Body of pancreas (tissue), 4 donors: ENCODE results near the gene POFUT2. TPM values are rescaled to one million over a fixed set of nuclear protein-coding genes. Genes with fewer than 3 reads are reported as not detected.

Experiments
- ATAC-seq: fragments of 150-250 bp; one replicate; pipeline ENCODE4 v1.9.1; 2016
- DNase-seq, 4 donors: peaks; one replicate each; pipeline ENCODE4 v3.0.0-alpha.2; 2019
- H3K27ac ChIP-seq, 4 donors: fragments of 200-600 bp; sonication (generic); 1 replicate in 3 of 4; 2 replicates in 1 of 4; pipeline versions ENCODE4 v1.5.1 to v1.6.1; 2016 to 2019; ENCODE audit warnings: mild to moderate bottlenecking in 1 of 4, mixed read lengths in 1 of 4, moderate library complexity in 1 of 4
- H3K27me3 ChIP-seq, 2 donors: fragments of 200-600 bp; sonication (generic); one replicate each; pipeline ENCODE4 v1.6.0; 2016; ENCODE audit warnings: mild to moderate bottlenecking in 1 of 2
- H3K36me3 ChIP-seq, 2 donors: fragments of 200-600 bp; sonication (generic); replicated peaks in 1 of 2; 2 replicates each; pipeline ENCODE4 v1.5.1; 2016; ENCODE audit warnings: low read depth in 2 of 2; ENCODE audit not compliant: insufficient read depth in 1 of 2
- H3K4me1 ChIP-seq: fragments of 200-600 bp; sonication (generic); one replicate; pipeline ENCODE4 v1.6.0; 2016
- H3K4me3 ChIP-seq, 2 donors: fragments of 200-600 bp; sonication (generic); 1 replicate in 1 of 2; 2 replicates in 1 of 2; pipeline ENCODE4 v1.5.1; 2016 to 2019
- H3K9me3 ChIP-seq, 3 donors: fragments of 200-600 bp; sonication (generic); 1 replicate in 2 of 3; 2 replicates in 1 of 3; pipeline ENCODE4 v1.5.1; 2016
- POLR2A ChIP-seq, 3 donors: fragments of 450-650 bp; IDR thresholded peaks; one replicate each; pipeline ENCODE4 v1.6.1; 2016; ENCODE audit warnings: antibody characterized with exemption in 3 of 3, mild to moderate bottlenecking in 2 of 3
- WGBS, 2 donors: methylation state at CpG; one replicate each; pipeline ENCODE4 v1.1.5; 2017; 5-methylcytosine and 5-hydroxymethylcytosine counted together
- intact Hi-C: fragments of 100-400 bp; cut with DNase I; formaldehyde crosslinking; loops from one replicate; pipeline ENCODE4 v1.15.1; 2023
- total RNA-seq, 2 donors: library from RNA; depleted of rRNA; stranded (reverse); fragments of >200 nt; gene quantifications; one replicate each; pipeline ENCODE4 v1.1.0, GENCODE V29; 2016
- TF ChIP-seq, protein P1 (sequence below), 7 experiments: fragments of 450-650 bp in 4 of 7; fragments of 200-600 bp in 3 of 7; sonication (generic) in 3 of 7; IDR thresholded peaks; one replicate each; pipeline ENCODE4 v1.5.1; 2016 to 2019; ENCODE audit warnings: antibody characterized with exemption in 7 of 7

POFUT2 gene
- total RNA-seq, 2 donors from 2014 or later: 16.3 to 46.1 TPM

DNA sequence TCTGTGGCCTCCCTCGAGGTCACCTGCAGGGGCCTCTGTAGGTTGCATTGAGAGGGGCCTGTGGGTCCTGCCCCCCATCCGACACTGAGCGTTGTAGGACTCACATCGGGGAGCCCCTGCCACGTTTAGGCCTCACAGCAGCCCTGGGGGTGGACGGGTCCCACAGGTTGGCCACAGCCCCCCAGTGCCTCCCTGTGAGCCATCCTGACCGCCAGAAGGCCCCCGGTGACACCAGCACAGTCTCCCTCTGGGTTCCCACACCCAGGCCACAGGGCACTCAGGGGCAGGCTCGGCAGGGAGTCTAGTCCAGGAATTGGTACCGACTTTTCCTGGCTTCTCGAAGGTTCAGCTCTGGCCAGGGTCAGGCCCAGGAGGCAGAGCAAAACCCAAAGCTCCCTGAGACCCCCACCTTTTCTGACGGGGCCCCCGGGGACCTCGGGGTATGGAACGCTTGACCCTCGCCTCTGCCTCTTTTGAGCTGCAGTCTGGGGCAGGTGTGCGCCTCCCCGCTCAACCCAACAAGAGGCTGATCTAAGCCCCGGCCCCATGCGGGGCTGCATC is 13.9 kb upstream of the POFUT2 start:
- intact Hi-C loops: no loop called here
- 68 to 75% methylated on average over 4 to 19 of the region's 20 CpGs for WGBS, 2 donors
- H3K36me3 ChIP-seq: no peaks in the 10 kb centered on the region
- H3K9me3 ChIP-seq: no peaks in the 10 kb centered on the region
- TF ChIP-seq POLR2A (IDR thresholded peaks at IDR 0.05): no peak
- TF ChIP-seq, protein P1, sequence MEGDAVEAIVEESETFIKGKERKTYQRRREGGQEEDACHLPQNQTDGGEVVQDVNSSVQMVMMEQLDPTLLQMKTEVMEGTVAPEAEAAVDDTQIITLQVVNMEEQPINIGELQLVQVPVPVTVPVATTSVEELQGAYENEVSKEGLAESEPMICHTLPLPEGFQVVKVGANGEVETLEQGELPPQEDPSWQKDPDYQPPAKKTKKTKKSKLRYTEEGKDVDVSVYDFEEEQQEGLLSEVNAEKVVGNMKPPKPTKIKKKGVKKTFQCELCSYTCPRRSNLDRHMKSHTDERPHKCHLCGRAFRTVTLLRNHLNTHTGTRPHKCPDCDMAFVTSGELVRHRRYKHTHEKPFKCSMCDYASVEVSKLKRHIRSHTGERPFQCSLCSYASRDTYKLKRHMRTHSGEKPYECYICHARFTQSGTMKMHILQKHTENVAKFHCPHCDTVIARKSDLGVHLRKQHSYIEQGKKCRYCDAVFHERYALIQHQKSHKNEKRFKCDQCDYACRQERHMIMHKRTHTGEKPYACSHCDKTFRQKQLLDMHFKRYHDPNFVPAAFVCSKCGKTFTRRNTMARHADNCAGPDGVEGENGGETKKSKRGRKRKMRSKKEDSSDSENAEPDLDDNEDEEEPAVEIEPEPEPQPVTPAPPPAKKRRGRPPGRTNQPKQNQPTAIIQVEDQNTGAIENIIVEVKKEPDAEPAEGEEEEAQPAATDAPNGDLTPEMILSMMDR (IDR thresholded peaks at IDR 0.05): no peak
- H3K4me3 ChIP-seq: no peak overlapping the region
- H3K27ac ChIP-seq: peak overlapping the region in 3 of 4 donors; percentile 26 to 56 (median 51)
- H3K27me3 ChIP-seq: no peaks in the 10 kb centered on the region
- DNase-seq (peak in 1 of 4 donors; percentile 1), ATAC-seq (no peak)
- H3K4me1 ChIP-seq: peaks cover 23% of the 10 kb centered on the region

DNA sequence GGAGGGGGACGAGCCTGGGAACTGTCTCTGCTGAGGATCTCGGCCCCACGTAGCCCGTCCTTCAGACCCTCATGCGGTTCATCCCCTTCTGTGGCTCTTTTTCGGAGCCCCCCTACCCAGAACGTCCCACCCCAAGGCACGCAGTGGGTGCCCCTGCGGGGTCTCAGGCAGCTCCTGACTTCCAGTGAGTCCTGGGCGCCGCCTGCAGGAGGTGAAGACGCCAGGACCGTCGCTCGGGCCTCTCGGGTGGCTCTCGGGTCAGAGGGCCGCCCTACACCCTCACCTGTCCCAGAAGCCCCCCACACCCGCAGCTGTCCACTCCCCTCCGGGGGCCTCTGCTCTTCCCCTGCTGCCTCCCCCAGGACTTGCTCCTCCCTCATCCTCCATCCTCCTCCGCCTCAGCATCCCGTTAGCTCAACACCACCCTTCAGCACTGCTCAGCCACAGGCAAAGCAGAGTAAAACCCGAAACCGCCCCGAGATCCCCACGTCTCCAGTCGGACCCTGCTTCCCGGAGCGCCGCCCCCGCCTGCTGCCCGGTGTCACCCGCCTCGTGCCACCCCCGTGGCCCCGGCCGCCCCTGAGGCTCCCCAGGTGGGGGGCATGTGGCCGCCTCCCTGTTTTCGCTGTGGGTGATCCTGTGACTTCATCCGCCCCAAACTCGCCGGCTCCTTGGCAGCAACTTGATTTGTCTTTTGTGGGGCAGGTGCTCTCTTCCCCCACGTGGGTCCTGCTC is 13.3 kb upstream of the POFUT2 start:
- ATAC-seq (no peak), DNase-seq (peak in 2 of 4 donors; percentile 2 to 11)
- H3K4me1 ChIP-seq: peaks cover 17% of the 10 kb centered on the region
- TF ChIP-seq, protein P1 (IDR thresholded peaks at IDR 0.05): no peak
- H3K36me3 ChIP-seq: no peaks in the 10 kb centered on the region
- intact Hi-C loops: no loop called here
- WGBS, 2 donors: 72 to 74% methylated on average over 40 to 43 of the region's 43 CpGs
- H3K4me3 ChIP-seq: no peak overlapping the region
- H3K27ac ChIP-seq: peak overlapping the region in 3 of 4 donors; percentile 26 to 56 (median 51)
- no peaks in the 10 kb centered on the region for H3K27me3 ChIP-seq
- H3K9me3 ChIP-seq: no peaks in the 10 kb centered on the region

GRCh38 chr21:45299864-45300785 is 12.4 kb upstream of the POFUT2 start:
- intact Hi-C loops: loop anchor here (10.0 kb wide), 1 partner anchor 145 kb away; no protein-coding TSS in a partner anchor
- no peak overlapping the region for H3K4me3 ChIP-seq
- 70 to 76% methylated on average over 28 to 34 of the region's 34 CpGs for WGBS, 2 donors
- TF ChIP-seq POLR2A (IDR thresholded peaks at IDR 0.05): no peak
- H3K36me3 ChIP-seq: no peaks in the 10 kb centered on the region
- H3K9me3 ChIP-seq: no peaks in the 10 kb centered on the region
- H3K27ac ChIP-seq: peak overlapping the region in 1 of 4 donors; percentile 26
- peak in 1 of 4 donors; percentile 12 for DNase-seq
- H3K27me3 ChIP-seq: no peaks in the 10 kb centered on the region
- peaks cover 12% of the 10 kb centered on the region for H3K4me1 ChIP-seq
- no peak for ATAC-seq

DNA sequence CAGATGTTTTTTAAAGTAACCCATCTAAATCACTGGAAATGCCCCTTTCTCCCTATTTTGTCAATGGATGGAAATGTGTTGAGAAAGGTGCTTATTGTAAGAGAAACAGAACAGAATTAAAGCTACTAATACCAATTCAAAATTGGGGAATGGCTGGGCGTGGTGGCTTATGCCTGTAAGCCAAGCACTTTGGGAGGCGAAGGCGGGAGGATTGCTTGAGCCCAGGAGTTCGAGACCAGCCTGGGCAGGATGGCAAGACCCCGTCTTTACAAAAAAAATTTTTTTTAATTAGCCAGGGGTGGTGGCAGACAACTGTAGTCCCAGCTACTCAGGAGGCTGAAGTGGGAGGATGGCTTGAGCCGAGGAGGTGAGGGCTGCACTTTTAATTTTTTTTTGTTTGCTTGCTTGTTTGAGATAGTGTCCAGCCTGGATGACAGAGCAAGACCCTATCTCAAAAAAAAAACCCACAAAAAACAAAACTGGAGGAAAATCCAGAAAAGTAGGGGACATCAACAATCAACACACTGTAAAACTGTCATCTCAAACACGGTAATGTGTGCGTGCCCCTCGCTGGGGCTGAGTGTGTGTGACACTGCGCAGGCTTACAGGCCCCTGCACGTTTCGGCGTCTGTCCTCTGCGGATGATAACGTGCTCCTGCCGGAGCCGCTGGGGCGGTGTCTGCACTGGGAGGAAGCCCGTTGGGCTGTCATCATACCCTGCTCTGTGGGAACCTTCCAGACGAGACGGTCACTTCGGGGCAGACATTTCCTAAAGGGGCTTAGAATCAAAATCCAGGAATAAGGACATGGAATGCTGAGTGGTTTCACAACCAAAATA is 11.6 kb upstream of the POFUT2 start:
- WGBS, 2 donors: 71 to 76% methylated on average over 22 of the region's 22 CpGs
- TF ChIP-seq, protein P1 (IDR thresholded peaks at IDR 0.05): no peak
- TF ChIP-seq POLR2A (IDR thresholded peaks at IDR 0.05): no peak
- no peak overlapping the region for H3K27ac ChIP-seq
- ATAC-seq (no peak), DNase-seq (peak in 1 of 4 donors; percentile 9)
- intact Hi-C loops: loop anchor here (10.0 kb wide), 1 partner anchor 146 kb away; no protein-coding TSS in a partner anchor
- no peaks in the 10 kb centered on the region for H3K9me3 ChIP-seq
- no peaks in the 10 kb centered on the region for H3K36me3 ChIP-seq
- H3K4me3 ChIP-seq: no peak overlapping the region
- peaks cover 12% of the 10 kb centered on the region for H3K4me1 ChIP-seq
- no peaks in the 10 kb centered on the region for H3K27me3 ChIP-seq
